Activated CD4-positive, alpha-beta T cell treated with anti-CD3 and anti-CD28 coated beads, Interleukin-2, amount 50 U/mL, for 4 hours (primary cell): ENCODE data around the gene GLG1.
"Not testable (repeated sequence)": the region's sequence is repeated elsewhere in the genome, so short reads cannot be mapped to it uniquely, and the experiment has no call there.

Source experiments
- DNase-seq, 2 experiments: peaks; one replicate each; pipeline ENCODE4 v3.0.0-alpha.2; 2020

The GLG1 gene

GRCh38 chr16:74524926-74525325, 82.0 kb downstream of the GLG1 start:
- DNase-seq: no peak

GRCh38 chr16:74524117-74524516, 82.8 kb downstream of the GLG1 start:
- no peak for DNase-seq

GRCh38 chr16:74523706-74524105, 83.2 kb downstream of the GLG1 start:
- DNase-seq: not testable (repeated sequence)

- no peak for DNase-seq
Measured at GRCh38 chr16:74522160-74522559, 84.8 kb downstream of the GLG1 start.

GRCh38 chr16:74521691-74522090, 85.2 kb downstream of the GLG1 start:
- no peak for DNase-seq

- DNase-seq: not testable (repeated sequence)
Measured at GRCh38 chr16:74518934-74519333, 88.0 kb downstream of the GLG1 start.

GRCh38 chr16:74511961-74512360, 95.0 kb downstream of the GLG1 start:
- DNase-seq: no peak

- no peak for DNase-seq
Measured at GRCh38 chr16:74505011-74505410, 101.9 kb downstream of the GLG1 start.

- DNase-seq: no peak
Measured at GRCh38 chr16:74503412-74503811, 103.5 kb downstream of the GLG1 start.

- DNase-seq: no peak
Measured at GRCh38 chr16:74501484-74502478, 105.1 kb downstream of the GLG1 start.

GRCh38 chr16:74500907-74501306, 106.0 kb downstream of the GLG1 start:
- no peak for DNase-seq

- DNase-seq: no peak
Measured at GRCh38 chr16:74499114-74499513, 107.8 kb downstream of the GLG1 start.

- DNase-seq: no peak
Measured at GRCh38 chr16:74497761-74498160, 109.2 kb downstream of the GLG1 start.

- DNase-seq: no peak
Measured at GRCh38 chr16:74496054-74496453, 110.9 kb downstream of the GLG1 start.

- DNase-seq: no peak
Measured at GRCh38 chr16:74492976-74493375, 113.9 kb downstream of the GLG1 start.

- DNase-seq: no peak
Measured at GRCh38 chr16:74487634-74488495, 119.0 kb downstream of the GLG1 start.

- no peak for DNase-seq
Measured at GRCh38 chr16:74485916-74486315, 121.0 kb downstream of the GLG1 start.

- DNase-seq: no peak
Measured at GRCh38 chr16:74480150-74481029, 126.5 kb downstream of the GLG1 start.

GRCh38 chr16:74477226-74477625, 129.7 kb downstream of the GLG1 start:
- DNase-seq: no peak

- DNase-seq: no peak
Measured at GRCh38 chr16:74474416-74474815, 132.5 kb downstream of the GLG1 start.

GRCh38 chr16:74472540-74472939, 134.4 kb downstream of the GLG1 start:
- DNase-seq: no peak

- no peak for DNase-seq
Measured at GRCh38 chr16:74472010-74472409, 134.9 kb downstream of the GLG1 start.
